ENCODE data around the gene DEFB113. TPM values are rescaled to one million over a fixed set of nuclear protein-coding genes. Genes with fewer than 3 reads are reported as not detected.

Gene DEFB113
- total and polyA plus RNA-seq, 11 donors: not detected

DNA sequence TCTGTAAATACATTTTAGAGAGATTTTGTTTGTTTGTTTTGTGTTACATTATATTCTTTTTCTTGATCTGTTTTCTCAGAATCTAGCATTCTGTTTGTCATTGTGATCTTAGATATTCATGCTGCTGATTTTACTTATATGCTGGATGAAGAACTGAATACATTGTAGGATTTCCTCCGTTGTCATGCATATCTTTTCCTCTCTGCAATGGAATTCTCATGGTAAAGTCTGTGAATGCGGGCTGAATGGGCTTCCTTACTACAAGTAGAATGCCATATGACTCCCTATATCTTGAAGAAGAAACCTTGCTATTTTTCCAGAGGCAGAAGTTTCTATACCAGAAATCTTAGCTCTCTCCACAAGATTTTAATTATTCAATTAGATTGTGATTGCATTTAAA lies 3.1 kb downstream of the DEFB113 start:
- no peak overlapping the region for H3K4me3 ChIP-seq
- H3K27me3 ChIP-seq: no peaks in the 10 kb centered on the region
- H3K9me3 ChIP-seq: no peaks in the 10 kb centered on the region
- DNase-seq (no peak), ATAC-seq (no peak)
- H3K27ac ChIP-seq: no peak overlapping the region
- intact Hi-C loops (cut with DNase I): no loop called here
- WGBS, 4 donors: 22 to 25% (median 24%) methylated on average over 2 of the region's 2 CpGs
- H3K4me1 ChIP-seq: no peaks in the 10 kb centered on the region
- no peaks in the 10 kb centered on the region for H3K36me3 ChIP-seq
- no peak for TF ChIP-seq POLR2A (IDR thresholded peaks at IDR 0.05)
- TF ChIP-seq, protein P1, sequence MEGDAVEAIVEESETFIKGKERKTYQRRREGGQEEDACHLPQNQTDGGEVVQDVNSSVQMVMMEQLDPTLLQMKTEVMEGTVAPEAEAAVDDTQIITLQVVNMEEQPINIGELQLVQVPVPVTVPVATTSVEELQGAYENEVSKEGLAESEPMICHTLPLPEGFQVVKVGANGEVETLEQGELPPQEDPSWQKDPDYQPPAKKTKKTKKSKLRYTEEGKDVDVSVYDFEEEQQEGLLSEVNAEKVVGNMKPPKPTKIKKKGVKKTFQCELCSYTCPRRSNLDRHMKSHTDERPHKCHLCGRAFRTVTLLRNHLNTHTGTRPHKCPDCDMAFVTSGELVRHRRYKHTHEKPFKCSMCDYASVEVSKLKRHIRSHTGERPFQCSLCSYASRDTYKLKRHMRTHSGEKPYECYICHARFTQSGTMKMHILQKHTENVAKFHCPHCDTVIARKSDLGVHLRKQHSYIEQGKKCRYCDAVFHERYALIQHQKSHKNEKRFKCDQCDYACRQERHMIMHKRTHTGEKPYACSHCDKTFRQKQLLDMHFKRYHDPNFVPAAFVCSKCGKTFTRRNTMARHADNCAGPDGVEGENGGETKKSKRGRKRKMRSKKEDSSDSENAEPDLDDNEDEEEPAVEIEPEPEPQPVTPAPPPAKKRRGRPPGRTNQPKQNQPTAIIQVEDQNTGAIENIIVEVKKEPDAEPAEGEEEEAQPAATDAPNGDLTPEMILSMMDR (IDR thresholded peaks at IDR 0.05): no peak

DNA sequence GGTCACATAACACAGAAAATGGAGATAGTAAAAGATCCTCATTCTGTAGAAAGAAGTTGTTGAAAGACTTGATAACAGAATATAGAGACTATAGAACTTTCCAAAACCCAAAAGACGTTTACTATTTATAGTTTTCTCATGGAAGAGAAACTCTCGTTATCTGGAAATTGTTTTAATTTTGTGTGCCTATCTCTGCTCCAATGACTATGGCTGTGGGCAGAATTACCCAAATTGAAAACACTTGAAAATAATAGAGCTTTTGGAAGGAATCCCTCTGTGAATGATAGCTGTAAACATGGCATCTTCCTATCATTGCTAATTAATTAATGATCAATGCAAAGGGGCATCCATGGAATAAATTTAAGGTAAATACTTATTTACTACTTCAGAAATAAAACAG lies 5.4 kb downstream of the DEFB113 start, which contains the start of gene DEFB114:
Gene DEFB114, minus strand, starts transcription at position 101 of the 400 bp plus-strand sequence. Its CDS starts 59 bp downstream, at position 42.
- TF ChIP-seq, protein P1 (IDR thresholded peaks at IDR 0.05): no peak
- no peak for TF ChIP-seq POLR2A (IDR thresholded peaks at IDR 0.05)
- no peaks in the 10 kb centered on the region for H3K36me3 ChIP-seq
- H3K9me3 ChIP-seq: no peaks in the 10 kb centered on the region
- H3K4me3 ChIP-seq: no peak within 1 kb of the TSS
- 59 to 63% (median 61%) methylated on average over 2 of the region's 2 CpGs for WGBS, 4 donors
- no peaks in the 10 kb centered on the region for H3K4me1 ChIP-seq
- DNase-seq (no peak), ATAC-seq (no peak)
- intact Hi-C loops (cut with DNase I): no loop called here
- no peak within 1 kb of the TSS for H3K27ac ChIP-seq
- no peaks in the 10 kb centered on the region for H3K27me3 ChIP-seq

DNA sequence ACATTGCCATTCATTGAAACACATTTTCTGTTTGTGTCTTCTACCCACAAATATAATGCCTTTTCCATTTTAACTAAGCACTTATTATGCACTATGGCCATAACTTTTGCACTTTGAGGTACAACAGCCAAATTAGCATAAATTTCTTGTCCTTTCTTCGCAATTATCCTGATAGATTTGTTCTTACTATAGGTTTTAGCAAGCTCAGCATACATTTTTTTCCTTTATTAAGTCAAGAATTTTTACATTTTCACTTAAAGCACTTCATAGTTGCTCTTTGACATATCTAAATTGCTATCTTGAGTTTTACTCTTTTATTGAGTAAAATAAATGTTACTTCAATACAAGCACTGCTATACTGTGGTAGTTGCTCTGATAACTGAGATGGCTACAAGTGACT lies 11.2 kb downstream of the DEFB113 start:
- TF ChIP-seq, protein P1 (IDR thresholded peaks at IDR 0.05): no peak
- TF ChIP-seq POLR2A (IDR thresholded peaks at IDR 0.05): no peak
- no peak overlapping the region for H3K27ac ChIP-seq
- no peaks in the 10 kb centered on the region for H3K36me3 ChIP-seq
- intact Hi-C loops (cut with DNase I): no loop called here
- H3K4me3 ChIP-seq: no peak overlapping the region
- H3K4me1 ChIP-seq: no peaks in the 10 kb centered on the region
- DNase-seq: no peak
- H3K9me3 ChIP-seq: no peaks in the 10 kb centered on the region
- ATAC-seq: no peak
- WGBS, 4 donors: 44 to 62% (median 56%) methylated on average over 1 of the region's 1 CpG
- H3K27me3 ChIP-seq: no peaks in the 10 kb centered on the region

- intact Hi-C loops (cut with DNase I): no loop called here
- no peak for TF ChIP-seq POLR2A (IDR thresholded peaks at IDR 0.05)
- TF ChIP-seq, protein P1 (IDR thresholded peaks at IDR 0.05): no peak
- Histone ChIP-seq H3K9me3 (no peaks in the 10 kb centered on the region), H3K36me3 (no peaks in the 10 kb centered on the region), H3K4me1 (no peaks in the 10 kb centered on the region), H3K4me3 (no peak overlapping the region), H3K27me3 (no peaks in the 10 kb centered on the region), H3K27ac (no peak overlapping the region)
- ATAC-seq: no peak
- no peak for DNase-seq
These were observed 13.6 kb downstream of the DEFB113 start for GRCh38 chr6:49955847-49956246.
